DMS53 treated with DMSO at 0.1 percent for 48 hours (cell line): ENCODE data around the gene NRXN2.

Experiments
- DNase-seq: peaks from one replicate; lab custom pipeline; 2025; ENCODE audit not compliant: unreplicated experiment; lab: John Stamatoyannopoulos, UW

The NRXN2 gene

DNA sequence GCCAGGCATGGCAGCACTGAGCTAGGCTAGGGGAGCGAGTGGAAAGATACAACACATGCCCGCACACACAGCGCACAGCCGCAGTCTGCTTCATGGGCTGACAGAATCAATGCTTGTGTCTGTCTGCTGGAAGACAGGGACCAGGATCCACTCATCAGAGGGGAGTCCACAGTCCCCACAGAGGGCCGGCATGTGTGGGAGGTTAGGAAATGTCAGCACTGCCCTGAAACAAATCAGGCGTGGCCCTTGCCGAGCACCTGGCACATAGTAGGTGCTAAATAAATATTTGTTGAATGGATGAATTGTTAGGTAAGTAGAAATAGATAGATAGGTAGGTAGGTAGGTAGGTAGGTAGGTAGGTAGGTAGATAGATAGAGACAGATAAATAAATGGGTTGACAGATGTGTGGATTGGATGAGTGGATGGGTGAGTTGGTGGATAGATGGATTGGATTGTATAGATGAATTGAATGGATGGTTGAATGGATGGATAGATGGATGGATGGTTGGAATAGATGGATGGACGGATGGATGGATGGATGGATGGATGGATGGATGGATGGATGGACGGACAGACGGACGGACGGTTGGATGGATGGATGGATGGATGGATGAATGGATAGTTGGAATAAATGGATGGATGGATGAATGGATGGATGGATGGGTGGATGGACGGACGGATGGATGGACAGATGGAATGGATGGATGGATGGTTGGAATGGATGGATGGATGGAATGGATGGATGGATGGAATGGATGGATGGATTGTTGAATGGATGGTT lies 128.6 kb downstream of the NRXN2 start:
- DNase-seq = no peak

DNA sequence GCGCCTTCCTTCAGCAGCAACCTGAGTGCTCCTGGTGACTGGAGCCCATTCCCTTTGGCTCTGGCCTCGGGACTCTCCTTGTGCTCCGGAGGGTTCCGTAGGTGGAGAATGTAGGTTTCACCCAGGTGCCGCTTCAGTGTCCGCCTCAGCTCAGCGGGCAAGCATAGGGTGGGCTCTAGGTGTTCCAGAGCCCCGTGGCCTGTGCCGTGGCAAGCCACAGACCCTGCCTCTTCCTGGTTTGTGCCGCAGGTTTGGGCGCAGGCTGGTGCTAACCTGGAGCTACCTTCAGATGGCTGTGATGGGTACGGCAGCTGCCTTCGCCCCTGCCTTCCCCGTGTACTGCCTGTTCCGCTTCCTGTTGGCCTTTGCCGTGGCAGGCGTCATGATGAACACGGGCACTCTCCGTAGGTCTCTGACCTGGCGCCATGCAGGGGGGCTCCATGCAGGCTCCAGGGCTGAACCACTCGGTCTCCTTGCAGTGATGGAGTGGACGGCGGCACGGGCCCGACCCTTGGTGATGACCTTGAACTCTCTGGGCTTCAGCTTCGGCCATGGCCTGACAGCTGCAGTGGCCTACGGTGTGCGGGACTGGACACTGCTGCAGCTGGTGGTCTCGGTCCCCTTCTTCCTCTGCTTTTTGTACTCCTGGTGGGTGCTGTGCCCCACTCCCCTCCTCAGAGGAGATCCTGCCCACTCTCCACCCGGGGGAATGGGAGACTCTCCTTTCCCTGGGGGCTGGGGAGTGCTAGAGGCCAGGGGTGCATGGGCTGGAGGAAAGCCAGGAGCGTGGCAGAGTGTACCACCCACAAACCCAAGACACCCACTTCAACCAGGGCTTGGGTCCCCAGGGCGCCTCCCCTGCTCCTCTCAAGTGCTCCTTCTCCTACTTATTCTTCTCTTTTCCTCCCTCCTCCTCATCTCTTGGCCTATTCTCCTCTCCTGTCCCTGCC lies 129.6 kb downstream of the NRXN2 start:
- DNase-seq = no peak

DNA sequence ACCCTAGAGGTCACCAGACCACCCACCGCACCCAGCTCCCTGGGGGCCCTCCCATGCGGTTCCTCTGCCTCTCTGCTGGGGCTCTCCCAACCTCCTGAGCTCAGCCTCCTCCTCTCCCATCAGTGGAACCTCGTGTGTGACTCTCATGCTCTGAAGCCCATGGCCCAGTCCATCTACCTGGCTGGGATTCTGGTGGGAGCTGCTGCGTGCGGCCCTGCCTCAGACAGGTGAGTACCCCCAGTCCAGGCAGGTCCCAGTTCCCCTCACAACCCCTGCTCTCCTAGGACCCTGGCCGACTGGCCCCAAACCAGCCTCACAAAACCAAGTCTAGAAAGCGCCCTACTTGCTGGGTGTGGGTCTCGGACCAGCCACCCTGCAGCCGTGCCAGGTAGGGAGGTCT lies 130.3 kb downstream of the NRXN2 start:
- DNase-seq = no peak

DNA sequence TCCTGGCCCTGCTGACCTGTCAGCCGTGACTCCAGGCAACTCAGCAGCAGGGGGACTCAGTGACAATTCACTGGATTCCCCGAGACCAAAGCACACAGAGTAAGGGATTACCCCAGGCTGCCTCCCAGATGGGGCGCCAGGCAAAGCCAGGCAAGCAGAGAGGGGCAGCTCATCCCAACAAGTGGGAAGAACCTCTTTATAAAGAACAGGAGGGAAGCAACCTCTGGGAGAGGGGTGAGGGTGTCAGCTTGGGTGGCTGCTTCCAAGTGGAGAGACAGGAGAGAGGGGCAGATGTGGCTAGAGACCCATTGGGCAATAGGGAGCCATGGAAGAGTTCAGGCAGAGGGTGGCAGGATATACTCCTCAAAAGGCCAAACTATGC lies 130.8 kb downstream of the NRXN2 start:
- no peak for DNase-seq

DNA sequence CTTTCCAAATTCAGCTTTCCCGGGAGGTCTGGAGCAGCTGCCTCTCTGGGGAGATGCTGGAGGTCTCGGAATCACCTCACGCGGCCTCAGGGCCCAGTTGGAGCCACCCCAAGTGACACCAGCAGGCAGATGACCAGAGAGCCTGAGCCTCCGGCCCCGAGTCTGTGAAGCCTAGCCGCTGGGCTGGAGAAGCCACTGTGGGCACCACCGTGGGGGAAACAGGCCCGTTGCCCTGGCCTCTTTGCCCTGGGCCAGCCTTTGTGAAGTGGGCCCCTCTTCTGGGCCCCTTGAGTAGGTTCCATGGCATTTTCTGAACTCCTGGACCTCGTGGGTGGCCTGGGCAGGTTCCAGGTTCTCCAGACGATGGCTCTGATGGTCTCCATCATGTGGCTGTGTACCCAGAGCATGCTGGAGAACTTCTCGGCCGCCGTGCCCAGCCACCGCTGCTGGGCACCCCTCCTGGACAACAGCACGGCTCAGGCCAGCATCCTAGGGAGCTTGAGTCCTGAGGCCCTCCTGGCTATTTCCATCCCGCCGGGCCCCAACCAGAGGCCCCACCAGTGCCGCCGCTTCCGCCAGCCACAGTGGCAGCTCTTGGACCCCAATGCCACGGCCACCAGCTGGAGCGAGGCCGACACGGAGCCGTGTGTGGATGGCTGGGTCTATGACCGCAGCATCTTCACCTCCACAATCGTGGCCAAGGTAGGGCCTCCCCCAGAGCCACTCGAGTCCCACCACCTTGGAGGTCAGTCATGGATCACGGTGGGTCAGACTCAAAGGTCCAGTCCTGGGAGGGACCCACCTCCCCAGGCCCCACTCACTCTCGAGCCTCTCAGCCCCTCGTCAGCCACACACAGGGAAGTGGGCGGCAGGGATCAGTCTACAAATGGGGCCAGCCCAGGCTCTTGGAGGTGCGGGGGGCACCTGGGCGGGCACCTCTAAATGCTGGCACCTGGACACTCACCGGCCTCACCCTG lies 131.5 kb downstream of the NRXN2 start:
- no peak for DNase-seq

DNA sequence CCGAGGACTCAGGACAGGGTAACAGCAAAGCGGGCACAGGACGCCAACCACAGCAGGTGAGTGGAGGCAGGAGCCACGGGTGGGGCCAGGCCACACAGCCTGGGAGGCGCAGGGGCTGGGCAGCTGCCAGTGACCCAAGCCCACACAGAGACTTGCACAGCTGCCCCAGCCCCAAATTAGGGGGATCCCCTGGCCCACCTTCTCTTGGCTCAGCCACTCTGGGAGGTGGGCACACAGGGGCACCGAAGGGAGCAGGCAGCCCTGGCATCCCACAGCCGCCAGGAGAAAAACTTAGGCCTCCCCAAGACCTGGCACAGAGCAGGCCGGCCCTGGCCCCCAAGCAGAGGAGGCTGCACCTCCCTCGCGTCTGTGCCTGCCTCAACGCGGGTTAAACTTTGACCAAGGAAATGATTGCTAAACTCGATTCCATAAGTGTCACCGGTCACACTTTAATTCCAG lies 132.2 kb downstream of the NRXN2 start, which contains the start of gene SLC22A12:
TSS of gene SLC22A12 (plus strand) at position 458 of the 459 bp plus-strand sequence. CDS start 337 bp downstream, outside the sequence.
- no peak for DNase-seq

DNA sequence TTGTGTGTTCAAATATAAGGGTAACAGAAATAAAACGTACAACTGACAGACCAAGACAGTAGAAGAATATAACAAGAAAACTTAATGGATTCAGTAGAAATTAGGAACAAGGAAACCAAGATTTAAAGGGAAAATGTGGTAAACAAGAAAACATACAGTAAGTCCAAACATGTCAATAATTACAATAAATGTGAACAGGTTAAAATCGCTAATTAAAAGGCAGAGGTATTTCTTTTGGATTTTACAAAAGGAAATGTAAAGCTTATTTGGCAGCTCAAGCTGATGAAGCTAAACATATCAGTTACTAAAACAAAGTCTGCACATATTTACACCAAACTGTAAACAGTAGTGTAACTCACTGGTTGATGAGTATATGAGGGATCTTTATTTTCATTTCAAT lies 134.3 kb downstream of the NRXN2 start:
- DNase-seq = no peak

DNA sequence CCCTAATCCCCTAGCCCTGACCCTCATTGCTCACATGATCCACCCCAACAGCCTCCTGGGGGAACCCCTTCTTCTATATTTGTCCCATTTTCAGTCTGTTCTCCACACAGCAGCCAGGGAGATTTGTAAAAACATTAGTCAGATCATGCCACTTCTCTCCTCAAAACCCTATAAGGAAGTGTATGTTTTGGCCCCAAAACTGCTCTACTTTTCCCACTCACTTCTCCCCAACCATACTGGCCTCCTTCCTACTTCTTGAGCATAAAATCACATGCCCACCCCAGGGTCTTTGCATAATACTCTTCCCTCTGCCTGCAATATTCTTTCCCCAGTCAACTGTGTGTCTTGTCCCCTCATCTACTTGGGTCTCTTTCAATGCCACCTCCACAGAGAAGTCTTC lies 136.6 kb downstream of the NRXN2 start:
- no peak for DNase-seq

DNA sequence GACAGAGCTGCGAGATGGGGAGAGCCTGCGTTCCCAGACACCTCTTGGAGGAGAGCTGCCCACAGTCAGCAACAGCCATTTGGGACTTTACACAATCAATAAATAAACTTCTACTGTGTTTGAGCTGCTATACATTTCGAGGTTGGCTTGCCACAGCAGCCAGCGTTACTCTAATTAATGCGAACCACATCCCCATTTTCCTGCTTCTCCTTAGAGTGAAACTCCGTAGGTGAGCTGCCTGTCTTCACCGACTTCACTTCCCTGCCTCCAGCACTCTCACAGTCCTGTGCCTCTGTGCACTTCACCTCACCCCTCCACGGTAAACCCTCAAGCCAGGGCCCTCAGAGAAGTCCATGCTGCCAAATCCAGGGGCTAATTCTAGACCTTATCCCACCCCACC lies 137.8 kb downstream of the NRXN2 start:
- no peak for DNase-seq

DNA sequence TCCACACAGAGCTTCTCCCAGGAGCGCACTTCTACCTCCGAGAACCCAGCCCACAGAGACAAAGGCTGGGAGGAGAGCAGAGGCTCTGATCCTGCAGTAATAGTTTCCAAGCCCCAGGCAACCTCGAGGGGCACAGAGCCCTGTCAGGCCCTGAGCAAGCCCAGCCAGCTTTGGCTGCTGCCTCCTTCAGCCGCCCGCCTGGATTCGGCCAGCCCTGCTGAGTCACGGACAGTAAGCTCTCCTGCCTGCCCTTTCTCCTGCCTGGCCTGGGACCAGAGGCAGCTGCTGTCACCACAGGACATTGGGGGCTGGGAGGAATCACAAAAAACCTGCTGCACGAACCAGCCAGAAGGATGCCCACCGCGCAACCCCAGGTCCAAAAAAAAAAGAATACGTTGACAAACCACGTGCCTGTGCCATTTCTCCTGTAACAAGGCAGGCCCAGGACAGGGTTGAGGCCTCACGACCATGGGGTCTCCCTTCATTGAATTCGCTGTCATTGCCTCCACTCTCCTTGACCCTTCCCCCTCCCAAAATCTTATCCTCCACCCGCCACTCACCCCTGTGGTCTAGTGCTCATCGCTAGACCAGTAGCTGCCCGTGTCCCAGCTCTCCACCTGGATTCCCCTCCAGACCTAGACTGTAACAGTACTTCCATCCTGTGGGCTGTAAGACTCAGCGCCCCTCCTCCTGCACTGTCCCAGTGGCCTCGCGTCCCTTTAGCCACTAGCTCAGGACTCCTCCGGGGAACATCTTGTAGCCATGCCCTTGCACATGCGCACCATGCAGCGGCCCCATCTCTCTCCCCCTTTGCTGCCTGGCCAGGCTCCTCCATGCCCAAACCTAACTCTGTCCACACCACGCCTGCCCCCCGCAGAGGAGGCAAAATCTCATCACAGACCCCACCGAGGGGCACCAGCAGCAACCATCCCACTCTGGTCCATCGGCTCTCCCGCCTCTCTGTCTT lies 139.4 kb downstream of the NRXN2 start:
- DNase-seq = no peak

DNA sequence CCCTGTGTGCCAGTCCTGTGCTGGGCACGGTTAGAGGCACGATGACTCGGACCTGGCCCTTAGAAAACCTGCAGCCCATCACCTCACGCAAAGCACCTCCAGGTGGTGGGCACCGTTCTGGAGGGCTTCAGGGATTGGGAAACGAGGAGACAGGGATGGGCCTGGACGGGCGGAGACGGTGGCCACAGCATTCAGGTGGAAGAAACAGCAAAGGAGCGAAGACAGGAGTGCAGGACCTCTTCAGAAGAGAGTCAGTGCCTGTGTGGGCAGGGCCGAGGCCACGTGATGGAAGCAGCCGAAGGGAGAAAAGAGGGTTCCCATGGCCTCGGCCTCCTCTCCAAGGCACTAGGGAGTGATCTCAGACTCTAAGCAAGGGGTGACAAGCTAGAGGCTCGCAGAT lies 140.1 kb downstream of the NRXN2 start:
- DNase-seq = no peak

DNA sequence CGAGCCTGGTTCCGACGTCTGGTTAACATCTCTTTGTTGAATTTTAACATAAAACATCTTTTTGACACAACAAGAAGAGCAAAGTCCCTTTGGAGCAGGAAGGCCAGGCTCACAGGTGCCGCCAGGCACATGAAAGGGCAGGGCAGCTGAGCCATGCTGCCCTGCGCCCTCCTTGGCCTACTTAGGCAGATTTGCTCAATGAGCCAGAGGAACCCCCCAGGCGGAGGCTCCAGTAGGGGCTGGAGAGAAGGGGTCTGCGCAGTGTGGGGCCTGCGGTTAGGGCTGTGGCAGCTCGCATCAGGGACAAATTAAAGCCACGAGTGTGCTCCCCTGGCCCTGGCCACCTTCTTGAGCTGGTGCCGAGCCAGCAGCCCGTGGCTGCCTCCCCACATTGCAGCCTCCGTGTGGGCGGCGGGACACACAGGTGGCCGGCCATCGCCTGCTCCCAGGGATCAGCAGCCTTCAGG lies 141.9 kb downstream of the NRXN2 start:
- DNase-seq = no peak

DNA sequence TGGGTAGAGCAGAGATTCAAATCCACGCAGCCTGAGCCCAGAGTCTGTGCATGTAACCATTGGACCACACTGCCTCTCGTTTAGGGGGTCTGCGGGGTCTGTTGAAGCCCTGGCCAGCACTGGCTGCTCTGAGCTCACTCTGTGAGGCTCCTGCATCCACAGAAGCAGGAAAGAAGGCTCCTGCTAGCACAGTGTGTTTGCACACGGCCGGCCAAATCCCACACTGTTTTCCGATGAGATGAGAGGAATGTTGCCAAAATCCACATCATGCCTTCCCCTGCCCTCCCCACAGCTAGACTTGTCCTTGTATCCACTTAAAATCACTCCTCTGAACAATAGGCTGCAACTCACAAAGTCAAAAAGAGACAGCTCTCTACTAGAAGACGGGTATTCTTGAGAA lies 142.6 kb downstream of the NRXN2 start:
- no peak for DNase-seq

DNA sequence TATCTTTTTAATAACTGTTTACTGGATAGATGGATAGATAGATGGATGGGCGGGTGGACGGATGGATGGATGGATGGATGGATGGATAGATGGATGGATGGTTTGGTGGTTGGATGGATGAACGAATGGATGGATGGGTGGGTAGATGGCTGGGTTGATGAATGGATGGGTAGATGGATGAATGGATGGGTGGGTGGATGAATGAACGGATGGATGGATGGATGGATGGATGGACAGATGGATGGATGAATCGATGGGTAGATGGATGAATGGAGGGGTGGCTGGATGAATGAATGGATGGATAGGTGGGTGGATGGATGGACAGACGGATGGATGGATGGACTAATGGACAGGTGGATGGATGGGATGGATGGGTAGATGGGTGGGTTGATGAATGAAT lies 145.8 kb downstream of the NRXN2 start:
- DNase-seq = no peak

DNA sequence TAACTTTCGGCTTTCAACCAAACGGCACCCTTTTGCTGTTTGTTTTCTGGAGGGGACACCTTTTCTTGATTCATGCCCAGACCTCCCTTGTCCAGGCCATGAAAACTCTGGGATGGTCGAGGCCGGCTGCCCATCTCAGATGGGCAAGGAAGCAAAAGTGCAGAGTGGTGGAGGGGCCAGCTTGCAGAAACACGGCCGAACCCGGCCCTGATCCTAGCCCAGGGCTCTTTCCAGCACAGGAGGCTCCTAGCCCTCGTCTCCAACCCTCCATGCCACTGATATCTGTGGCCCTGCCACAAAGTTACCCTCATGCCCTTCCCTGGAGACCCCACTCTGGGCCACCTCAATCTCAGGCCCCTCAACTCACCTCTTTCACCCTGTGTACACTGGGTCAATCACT lies 150.9 kb downstream of the NRXN2 start:
- DNase-seq = no peak

DNA sequence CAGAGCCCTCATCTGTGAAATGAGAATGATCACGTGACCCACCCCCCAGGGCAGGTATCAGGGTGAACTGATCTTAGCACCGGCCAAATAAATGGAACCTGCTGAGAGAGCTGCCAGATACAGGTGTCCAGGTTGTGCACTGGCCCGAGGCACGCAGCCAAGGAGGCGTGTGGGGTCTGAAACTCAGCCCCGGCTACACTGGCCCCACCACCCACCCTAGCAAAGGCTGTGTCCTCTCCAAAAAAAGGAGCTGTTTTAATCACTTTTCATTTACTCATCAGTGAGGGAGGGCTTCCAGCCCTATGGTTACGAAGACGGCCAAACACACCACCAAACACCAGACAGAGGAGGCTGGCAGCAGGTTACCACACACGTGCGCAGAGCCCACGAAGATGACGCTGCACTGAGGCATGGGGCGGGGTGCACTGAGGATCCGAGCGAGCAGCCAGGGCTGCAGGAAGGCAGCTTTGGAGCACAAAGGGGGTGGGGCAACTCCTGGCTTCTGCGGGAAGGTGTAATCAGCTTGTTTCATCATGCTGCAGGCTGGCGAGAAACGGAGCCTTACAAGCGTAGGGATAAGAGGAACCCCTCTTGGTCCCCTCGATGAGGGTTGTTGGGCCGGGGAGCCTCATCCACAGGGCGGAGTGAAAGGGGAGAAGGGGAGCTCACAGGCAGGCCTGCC lies 151.4 kb downstream of the NRXN2 start:
- no peak for DNase-seq

DNA sequence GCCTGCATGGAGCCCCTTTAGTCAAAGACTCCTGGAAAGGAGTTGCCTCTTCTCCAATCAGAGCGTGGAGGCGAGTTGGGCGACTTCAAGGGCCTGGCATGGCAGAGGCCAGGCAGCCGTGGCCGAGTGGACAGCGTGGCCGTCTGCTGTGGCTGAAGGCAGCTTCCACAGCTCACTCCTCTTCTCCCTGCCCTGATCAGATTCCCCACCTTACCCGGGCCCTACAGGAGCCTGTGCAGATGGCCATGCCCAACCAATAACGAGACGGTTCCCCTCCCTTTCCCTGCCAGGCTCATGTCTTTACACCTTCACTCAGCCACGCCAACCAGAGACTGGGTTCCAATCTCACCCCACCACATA lies 152.0 kb downstream of the NRXN2 start:
- no peak for DNase-seq

DNA sequence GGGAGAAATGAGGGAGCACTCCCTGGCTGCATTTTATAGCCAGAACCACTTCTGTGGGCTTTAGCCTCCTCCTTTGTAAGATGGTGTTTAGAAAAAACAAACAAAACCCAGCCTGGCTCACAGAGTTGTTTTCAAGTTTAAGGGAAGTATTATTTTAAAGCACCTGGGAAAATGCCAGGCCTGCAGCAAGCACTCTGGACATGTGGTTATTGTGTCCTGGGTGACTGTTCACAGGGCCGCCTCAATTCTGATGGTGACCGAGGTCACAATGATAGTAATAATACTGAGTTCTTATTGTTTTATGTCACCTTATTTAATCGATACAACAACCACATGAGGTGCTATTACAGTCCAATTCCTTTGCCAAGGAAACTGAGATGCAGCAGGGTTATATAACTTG lies 152.7 kb downstream of the NRXN2 start:
- DNase-seq = no peak
